NT2/D1 (cell line): ENCODE measurements around the gene TMF1.

Experiments used
- SUZ12 ChIP-seq: IDR thresholded peaks from 2 replicates; pipeline ENCODE4 v1.6.1; 2011; ENCODE audit not compliant: insufficient read length, insufficient read depth; ENCODE audit errors: extremely low read depth
- ZNF274 ChIP-seq: IDR thresholded peaks from 2 replicates; pipeline ENCODE4 v1.6.1; 2011; ENCODE audit warnings: mild to moderate bottlenecking, low read depth, low read length

DNA sequence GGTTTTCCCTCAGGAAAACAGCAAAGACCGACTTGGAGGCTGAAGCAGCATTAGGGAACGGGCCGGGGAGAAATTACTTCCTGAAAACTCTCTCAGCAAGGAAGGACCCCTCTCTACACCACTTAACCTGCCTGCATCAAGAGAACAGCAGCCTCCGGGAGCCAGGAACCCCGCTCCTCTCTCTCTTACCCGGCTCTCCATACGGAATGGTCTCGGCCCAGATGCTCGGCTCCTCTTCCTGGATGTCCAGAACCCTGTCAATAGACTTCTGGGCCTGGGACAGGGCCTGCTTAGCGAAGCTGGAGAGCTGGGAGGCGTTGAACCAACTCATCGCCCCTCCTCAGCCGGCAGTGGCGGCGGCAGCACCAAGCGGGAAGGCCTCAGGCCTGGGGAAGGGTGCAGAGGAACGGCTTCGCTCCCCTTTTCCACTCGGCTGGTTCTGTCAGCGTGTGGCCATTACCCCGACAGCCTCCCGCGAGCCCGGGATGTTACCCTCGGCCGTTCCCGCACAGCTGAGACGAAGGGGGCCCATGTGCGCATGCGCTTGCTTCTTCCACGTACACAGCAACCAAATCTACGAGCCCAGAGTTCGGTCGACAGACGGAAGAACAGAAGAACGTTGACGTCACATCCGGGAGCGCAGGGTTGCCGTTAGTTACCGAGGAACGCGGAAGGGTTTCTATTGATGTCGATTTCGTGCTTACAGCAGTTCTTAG, at the start of gene TMF1:
- no peak for TF ChIP-seq SUZ12
- TF ChIP-seq ZNF274 = no peak
